GM12801 (cell line): ENCODE results near the gene SLC35A5.

Experiments
- TF ChIP-seq, protein P1 (sequence below): IDR thresholded peaks from one replicate; pipeline ENCODE4 v1.5.1; 2011; ENCODE audit warnings: control low read depth; ENCODE audit not compliant: insufficient read length; ENCODE audit errors: extremely low read depth

SLC35A5 gene

DNA sequence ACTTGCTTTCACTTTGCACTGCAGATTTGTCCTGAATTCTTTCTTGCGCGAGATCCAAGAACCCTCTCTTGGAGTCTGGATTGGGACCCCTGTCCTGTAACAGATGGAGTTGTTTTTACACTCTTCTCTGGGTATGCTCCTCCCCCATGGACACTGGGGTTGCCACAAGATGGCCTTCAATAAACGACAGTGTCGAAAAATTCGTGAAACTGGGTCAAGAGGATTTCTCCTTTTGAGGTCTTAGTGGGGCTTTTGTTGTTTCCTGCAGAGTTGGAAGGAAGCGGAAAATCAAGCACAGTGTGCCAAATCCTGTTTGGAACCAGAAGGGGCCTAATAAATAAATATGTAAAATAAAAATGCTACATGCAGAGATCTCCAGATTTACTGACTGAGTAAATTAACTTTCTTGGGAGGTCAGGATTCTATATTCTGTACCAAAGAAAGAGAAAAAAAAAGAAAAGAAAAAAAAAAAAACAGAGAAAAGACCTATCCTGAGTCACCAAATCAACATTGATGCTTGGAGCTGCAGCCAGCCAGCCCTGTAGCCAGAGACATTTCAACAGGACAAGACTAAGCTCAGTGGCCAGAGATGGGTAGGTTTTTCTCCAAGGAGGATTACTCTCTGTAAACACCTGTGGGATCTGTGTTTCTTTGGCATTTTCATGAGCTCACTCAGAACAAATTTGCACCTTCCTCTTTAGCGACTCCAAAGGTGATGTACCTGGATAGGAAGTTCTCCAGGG lies 54.3 kb downstream of the SLC35A5 start:
- TF ChIP-seq, protein P1, sequence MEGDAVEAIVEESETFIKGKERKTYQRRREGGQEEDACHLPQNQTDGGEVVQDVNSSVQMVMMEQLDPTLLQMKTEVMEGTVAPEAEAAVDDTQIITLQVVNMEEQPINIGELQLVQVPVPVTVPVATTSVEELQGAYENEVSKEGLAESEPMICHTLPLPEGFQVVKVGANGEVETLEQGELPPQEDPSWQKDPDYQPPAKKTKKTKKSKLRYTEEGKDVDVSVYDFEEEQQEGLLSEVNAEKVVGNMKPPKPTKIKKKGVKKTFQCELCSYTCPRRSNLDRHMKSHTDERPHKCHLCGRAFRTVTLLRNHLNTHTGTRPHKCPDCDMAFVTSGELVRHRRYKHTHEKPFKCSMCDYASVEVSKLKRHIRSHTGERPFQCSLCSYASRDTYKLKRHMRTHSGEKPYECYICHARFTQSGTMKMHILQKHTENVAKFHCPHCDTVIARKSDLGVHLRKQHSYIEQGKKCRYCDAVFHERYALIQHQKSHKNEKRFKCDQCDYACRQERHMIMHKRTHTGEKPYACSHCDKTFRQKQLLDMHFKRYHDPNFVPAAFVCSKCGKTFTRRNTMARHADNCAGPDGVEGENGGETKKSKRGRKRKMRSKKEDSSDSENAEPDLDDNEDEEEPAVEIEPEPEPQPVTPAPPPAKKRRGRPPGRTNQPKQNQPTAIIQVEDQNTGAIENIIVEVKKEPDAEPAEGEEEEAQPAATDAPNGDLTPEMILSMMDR, result no peak

DNA sequence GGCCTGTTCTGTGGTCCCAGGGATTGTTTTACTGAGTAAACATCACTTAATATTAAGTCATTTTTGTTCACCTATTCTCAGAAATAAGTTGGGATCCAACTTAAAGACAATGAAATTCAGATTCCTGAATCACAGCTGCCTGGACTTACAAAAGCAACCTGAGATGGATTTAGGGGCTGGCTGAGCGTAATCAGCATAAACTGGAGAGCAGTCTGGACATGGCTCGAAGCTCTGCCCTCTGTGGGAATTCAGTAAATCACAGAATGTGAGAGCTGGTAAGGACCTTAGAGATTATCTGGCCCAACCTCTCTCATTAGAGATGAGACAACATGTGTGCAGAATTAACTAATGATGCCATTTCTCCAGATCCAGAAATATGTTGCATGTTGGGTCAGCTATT lies 55.4 kb downstream of the SLC35A5 start:
- TF ChIP-seq, protein P1, result no peak

DNA sequence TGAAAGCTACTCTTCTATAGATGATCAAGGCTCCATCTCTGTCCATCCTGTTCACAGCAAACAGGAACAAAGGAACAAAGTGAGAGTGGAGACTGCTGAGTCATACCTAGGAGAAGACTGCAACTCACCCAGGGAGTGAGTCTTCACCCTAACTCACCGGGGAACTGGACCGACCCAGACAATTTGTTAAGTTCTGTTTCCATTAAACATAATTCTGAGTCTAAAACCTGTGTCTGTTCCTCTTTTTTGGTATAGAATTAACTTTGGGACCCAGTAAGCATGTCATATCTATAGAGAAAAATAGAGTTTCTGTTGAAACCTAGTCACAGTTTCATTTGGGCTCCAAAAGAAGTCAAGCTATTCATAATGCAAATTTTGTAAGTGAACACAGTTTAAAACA lies 57.5 kb downstream of the SLC35A5 start:
- TF ChIP-seq, protein P1, result no peak

DNA sequence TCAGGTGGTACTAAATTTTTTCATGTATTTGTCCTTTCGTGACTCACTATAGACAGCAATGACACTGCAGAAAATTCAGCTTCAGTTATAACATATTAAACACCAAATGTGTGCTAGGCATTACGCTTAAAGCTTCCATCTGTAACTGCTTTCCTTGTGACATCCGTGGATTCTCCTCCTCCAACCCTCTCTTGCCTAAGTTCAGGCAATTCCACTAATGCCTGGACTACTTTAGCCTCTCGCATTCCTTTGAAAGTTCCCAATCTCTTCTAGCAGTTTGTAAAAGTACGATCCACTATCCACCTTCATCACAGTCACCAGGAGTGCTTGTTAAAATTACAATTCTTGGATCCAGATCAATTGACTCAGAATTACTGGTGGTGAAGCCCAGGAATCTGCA lies 61.4 kb downstream of the SLC35A5 start:
- TF ChIP-seq, protein P1, result no peak

DNA sequence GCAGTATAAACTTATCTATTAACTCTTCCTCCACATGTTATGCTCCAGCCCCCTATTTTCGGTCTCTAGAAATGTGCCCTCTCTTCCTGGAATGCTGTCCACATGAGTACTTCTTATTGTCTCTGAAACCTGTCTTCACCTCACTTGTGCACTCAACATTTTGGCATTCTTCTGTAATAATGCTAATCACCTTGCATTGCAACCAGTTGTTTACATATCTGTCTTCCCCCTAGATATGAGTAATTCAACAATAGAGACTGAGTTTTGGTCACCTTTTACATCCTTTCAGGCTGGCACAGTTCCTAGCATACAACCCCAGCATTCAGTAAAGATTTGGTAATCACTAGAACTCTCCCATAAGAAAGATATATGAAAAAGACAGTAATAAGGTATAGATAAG lies 61.9 kb downstream of the SLC35A5 start:
- TF ChIP-seq, protein P1, result no peak

DNA sequence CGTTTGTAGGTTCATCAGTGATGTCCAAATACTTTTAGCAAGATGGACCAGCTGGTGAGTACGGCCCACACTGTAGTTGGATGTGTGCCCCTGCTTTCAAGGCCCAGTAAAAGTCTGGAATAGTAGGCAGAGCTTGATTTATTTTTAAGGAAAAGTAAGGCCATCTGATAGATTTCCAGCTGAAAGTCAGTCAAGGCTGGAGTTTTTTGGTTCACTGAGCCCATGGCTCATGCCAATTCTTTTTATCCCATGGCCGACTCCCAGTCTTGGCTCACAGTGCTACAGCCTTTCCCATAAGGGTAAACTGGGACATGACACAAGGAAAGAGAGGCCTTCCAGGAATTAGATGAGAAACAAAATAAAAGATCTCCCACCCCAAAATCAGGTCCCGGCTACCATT lies 65.6 kb downstream of the SLC35A5 start:
- TF ChIP-seq, protein P1, result no peak

DNA sequence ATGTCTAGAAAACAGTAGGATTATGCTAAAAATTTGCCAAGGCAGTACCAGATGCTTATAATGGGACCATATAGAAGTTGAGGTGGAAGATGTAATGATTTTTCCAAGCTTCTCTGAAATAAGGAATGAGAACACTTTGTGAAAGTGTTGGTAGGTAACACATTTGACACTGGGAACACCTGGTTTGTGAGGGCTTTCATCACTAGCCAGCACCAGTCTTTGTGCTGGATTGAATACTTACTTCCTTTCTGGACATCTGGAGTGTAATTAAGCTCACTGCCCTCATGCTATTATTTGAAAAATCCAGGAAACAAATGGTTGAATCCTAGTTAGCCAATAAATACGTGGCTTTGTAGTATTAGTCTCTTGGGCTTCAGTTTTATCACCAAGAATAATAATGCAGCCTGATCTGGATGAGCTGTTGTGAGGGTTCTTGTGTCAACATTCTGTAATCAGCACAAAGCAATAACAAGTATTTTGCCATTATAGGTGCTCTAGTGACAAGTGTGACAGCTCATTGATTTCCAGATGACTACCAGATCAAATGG lies 66.1 kb downstream of the SLC35A5 start:
- TF ChIP-seq, protein P1, result no peak
